HG03565 (cell line): ENCODE measurements around the gene NRG4.
"Not testable (repeated sequence)": the region's sequence is repeated elsewhere in the genome, so short reads cannot be mapped to it uniquely, and the experiment has no call there.

Source experiments
- ATAC-seq: cut with Tn5 transposase; IDR thresholded peaks from one replicate; pipeline ENCODE4 v1.9.1; 2021; ENCODE audit warnings: mild to moderate bottlenecking, moderate library complexity; ENCODE audit not compliant: unreplicated experiment

The NRG4 gene

GRCh38 chr15:75928680-75929608 lies 83.3 kb downstream of the NRG4 start:
- no peak for ATAC-seq

DNA sequence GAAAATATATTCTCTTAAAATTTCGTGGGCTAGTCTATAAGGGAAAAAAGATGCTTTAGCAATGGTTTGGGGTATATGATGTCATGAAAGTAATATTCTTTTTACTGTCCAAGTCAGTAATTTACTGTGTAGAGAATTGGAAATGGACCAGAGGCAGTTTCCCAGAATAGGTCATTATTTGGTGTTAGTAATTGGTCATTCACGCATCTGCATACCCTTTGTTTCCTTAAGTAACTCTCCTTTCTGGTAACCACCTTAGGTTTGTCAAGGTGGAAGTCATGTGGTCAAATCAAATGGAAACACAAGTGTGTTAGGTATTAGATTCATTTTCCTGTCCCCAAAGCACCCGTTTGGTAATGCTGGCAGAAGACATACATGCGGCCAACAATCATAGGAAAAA lies 84.6 kb downstream of the NRG4 start:
- no peak for ATAC-seq

GRCh38 chr15:75926931-75927330 lies 85.3 kb downstream of the NRG4 start:
- ATAC-seq: no peak

GRCh38 chr15:75925440-75925839 lies 86.8 kb downstream of the NRG4 start:
- ATAC-seq: no peak

- no peak for ATAC-seq
Observed at GRCh38 chr15:75924576-75924975, 87.6 kb downstream of the NRG4 start.

DNA sequence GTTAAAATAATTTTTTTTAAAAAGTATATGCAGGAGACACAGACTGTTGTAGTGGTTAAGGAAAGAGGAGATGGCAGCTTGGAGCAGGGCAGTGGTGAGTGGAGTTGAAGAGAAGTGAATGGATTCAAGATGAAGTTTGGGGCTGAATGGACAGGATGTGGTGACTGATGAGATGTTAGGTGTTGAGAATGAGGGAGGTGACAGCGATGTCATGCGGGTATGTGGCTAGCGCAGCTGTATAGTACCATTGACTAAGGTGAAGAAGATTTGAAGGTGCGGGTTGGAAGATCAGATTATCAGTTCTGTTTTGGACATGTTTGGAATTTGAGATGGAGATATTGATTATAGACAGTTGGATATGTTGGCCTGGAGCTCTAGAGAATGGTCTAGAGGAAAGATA lies 88.5 kb downstream of the NRG4 start:
- ATAC-seq: no peak

DNA sequence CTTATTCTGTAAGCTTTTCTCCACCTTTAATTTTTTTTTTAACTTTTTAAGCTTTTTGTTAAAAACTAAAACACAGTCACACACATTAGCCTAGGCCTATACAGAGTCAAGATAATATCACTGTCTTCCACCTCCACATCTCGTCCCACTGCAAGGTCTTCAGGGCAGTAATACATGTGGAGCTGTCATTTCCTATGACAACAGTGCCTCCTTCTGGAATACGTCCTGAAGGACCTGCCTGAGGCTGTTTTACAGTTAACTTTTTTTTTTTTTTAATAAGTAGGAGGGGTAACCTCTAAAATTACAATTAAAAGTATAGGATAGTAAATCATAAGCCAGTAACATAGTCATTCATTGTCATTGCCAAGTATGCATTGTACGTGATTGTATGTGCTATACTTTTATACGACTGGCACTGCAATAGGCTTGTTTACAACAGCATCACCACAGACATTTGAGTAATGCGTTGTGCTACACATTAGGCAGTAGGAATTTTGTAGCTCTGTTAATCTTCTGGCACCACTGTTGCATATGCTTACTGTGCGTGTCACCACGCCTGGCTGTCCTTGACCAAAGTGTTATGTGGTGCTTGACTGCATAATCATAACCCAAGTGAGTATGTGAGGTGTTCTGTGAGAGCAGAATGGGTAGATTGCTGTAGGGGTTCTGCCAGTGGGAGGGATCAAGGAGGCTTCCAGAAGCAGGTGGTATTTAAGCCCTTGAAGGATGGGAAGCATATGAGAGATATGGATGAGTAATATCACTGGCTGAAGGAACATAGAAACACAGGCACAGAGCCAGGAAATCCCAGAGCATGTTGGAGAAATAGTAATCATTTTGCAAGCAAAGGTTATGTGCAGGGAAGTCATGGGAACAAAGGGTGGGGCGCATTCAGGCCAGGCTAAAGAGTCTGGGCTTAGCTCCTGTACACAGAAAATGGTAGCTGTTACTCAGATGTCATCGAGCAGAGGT lies 90.2 kb downstream of the NRG4 start:
- no peak for ATAC-seq

GRCh38 chr15:75920079-75920478 lies 92.1 kb downstream of the NRG4 start:
- no peak for ATAC-seq

- ATAC-seq: no peak
Observed at GRCh38 chr15:75918135-75918534, 94.1 kb downstream of the NRG4 start.

DNA sequence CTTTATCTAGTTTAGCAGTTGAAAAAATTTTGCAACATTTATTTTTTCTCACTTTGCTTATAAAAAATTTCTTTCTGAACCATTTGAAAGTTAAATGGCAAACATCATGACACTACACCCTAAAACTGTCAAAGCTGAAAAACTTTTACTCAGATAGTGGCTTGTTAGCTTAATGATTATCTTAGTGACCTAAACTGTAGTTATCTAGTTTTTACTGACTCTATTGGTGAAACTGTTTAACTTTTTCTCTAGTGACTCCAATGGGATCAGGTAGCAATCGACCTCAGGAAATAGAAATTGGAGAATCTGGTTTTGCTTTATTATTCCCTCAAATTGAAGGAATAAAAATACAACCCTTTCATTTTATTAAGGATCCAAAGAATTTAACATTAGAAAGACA lies 95.2 kb downstream of the NRG4 start:
- no peak for ATAC-seq

DNA sequence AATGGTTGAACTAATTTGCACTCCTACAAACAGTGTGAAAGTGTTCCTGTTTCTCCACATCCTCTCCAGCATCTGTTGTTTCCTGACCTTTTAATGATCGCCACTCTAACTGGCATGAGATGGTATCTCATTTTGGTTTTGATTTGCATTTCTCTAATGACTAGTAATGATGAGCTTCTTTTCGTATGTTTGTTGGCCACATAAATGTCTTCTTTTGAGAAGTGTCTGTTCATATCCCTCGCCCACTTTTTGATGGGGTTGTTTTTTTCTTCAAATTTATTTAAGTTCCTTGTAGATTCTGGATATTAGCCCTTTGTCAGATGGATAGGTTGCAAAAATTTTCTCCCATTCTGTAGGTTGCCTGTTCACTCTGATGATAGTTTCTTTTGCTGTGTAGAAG lies 101.9 kb downstream of the NRG4 start:
- ATAC-seq: not testable (repeated sequence)

- ATAC-seq: no peak
Observed at GRCh38 chr15:75905231-75905630, 107.0 kb downstream of the NRG4 start.

DNA sequence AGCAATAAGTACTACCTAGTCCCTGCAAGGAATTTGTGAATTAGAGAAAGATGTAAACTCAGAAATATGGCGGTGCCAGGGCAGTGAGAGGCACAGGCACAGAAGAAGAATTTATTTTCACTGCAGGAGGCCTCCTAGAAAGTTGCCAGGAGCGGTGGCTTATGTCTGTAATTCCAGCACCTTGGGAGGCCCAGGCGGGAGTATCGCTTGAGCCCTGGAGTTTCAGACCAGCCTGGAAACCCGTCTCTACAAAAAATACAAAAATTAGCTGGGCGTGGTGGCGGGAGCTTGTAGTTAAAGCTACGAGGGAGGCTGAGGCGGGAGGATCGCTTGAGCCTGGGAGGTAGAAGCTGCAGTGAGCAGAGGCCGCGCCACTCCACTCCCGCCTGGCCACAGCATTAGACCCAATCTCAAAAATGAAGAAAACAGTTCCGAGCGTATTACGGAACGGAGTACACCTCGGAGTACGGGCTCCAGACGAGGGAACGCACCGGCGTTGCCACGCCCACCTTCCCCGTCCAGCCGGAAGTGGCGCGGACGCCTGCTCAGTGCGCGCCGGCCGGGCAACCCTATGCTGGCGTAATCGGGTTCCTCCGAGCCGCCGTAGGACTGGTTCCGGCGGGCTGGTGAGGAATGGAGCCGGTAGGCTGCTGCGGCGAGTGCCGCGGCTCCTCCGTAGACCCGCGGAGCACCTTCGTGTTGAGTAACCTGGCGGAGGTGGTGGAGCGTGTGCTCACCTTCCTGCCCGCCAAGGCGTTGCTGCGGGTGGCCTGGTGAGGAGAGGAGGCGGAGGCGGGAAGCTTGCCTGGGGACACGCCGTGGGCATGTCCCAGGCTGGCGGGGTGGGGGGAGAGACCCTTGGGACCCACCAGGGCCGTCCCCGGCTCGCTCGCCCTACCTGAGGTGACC lies 108.6 kb downstream of the NRG4 start, which contains the start of gene FBXO22:
FBXO22 (plus strand) TSS at position 548 of the 909 bp plus-strand sequence; CDS start at position 634, 86 bp downstream.
- peak; percentile 89 for ATAC-seq

GRCh38 chr15:75902129-75902557 lies 110.1 kb downstream of the NRG4 start:
- no peak for ATAC-seq

- ATAC-seq: no peak
Observed at GRCh38 chr15:75900577-75900976, 111.6 kb downstream of the NRG4 start.

GRCh38 chr15:75895731-75896130 lies 116.5 kb downstream of the NRG4 start:
- ATAC-seq: no peak

DNA sequence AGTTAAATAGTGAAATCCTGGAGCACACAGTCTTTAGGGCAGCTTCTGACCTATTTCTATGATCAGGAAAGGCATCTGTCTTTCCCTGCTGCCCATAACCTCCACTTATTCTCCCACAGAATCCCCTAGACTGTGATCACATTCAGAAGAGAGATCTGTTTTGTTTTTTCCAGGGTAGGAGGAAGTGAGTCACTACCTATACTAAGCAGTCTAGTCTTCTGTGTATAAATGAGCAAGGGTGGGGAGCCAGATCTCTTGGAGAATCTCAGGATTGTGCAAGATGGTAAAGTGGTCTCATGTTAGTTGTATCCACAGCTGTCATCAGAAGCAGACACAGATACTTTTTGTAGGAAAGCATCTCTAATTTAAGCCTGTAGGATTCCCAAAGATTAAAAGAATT lies 120.3 kb downstream of the NRG4 start:
- ATAC-seq: no peak
